NCI-H128 (cell line): ENCODE results near the gene ENPP1.
"Not testable (repeated sequence)": the region's sequence is repeated elsewhere in the genome, so short reads cannot be mapped to it uniquely, and the experiment has no call there.

Source experiments
- DNase-seq: peaks from one replicate; lab custom pipeline; 2025; ENCODE audit not compliant: unreplicated experiment; lab: John Stamatoyannopoulos, UW

Gene ENPP1

GRCh38 chr6:131911951-131912350 is 104.1 kb downstream of the ENPP1 start:
- no peak for DNase-seq

DNA sequence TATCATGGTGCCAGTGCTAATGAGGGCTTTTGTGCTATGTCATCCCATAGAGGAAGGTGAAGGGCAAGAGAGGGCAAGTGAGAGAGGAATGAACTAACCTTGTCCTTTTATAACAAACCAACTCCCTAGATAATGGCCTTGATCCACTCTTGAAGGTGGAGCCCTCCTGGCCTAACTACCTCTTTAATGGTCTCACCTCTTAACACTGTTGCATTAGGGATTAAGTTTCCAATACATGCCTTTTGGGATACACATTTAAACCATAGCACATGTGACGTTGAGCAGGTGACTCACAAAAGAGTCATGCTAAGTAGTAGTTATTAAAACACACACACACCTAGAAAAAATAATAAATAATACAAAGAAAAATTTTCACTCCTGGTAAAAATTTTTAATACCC is 106.4 kb downstream of the ENPP1 start:
- DNase-seq = no peak

- DNase-seq = no peak
Measured at GRCh38 chr6:131914967-131915751, 107.3 kb downstream of the ENPP1 start.

- DNase-seq = not testable (repeated sequence)
Measured at GRCh38 chr6:131916091-131916796, 108.4 kb downstream of the ENPP1 start.

DNA sequence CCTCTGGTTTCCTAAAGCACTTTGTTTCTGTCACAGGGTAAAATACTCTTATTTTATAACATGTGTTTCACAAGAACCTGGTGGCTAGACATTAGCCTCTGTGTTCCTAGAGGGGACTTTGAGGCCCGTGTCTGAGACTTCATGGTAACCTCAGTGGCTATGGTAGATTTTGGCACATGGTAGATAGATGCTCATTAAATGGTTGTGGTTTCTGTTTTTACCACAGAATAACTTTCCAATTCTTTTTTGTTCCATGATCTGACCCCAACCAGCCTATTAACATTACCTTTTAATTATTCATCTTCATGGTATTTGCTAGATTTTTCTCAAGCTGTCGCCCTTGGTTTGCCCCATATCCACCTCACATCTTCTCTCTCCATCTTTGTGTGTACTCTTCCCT is 109.0 kb downstream of the ENPP1 start:
- no peak for DNase-seq

DNA sequence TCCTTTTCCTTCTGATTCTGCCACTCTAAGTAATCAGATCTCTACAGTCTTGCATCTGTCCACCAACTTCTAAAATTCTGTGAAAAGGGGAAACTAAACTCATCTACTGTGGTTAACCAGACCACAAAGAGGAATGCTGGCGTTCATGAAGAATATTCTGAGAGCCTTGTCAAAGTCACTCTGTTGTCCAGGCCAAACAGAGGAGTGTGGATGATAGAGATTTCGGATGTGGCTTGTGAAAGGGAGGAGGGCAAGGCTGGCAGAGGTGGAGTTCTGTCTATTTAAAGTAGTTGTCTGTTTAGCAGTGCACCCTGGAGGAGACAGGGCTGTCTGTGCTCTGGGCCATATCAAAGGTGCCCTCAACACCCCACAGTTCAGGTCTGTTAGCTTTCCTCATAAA is 109.5 kb downstream of the ENPP1 start:
- DNase-seq = no peak

GRCh38 chr6:131917763-131918649 is 110.2 kb downstream of the ENPP1 start:
- no peak for DNase-seq

DNA sequence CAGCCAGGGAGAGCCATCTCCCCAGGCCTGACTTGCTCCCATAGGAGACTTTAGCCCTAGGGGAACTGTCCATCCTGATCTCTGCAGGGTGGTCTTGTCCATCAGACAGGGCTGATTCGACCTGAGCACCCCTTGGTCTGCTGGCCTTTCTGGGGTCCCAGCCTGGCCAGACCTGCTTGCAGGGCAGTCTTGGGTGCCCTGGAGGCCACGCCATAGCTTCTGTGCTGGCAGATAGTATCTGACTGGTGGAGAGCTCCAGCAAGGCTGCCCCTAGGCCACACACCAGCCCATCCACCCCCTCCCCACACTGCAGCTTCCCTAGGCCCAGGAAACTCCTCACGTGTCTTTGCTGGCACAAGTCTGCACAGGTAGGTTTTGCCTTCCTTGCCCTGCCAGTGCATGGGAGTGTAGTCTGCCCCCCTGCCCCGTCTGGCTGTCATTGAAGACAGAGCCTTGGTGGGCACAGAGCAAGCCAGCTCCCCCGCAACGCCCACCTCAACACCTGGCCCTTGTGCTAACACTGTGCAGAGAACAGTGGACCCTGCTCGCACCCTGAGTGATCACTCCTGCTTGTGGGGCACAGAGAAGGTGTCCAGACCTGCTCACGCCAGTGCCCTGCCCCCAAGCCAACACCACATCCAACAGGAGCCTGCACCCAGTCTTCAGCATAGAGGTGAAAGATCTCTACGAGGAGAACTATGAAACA is 111.0 kb downstream of the ENPP1 start:
- DNase-seq = no peak

DNA sequence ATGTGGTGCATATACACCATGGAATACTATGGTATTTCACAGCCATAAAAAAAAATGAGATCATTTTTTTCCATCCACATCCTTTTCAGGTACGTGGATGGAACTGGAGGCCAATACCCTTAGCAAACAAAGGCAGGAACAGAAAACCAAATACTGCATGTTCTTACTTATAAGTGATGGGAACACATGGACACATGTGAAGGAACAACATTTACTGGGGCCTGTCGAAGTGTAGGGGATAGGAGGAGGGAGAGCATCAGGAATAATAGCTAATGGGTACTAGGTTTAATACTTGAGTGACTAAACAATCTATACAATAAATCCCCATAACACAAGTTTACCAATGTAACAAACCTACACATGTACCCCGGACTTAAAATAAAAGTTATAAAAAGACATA is 112.8 kb downstream of the ENPP1 start:
- DNase-seq = no peak

- DNase-seq = no peak
Measured at GRCh38 chr6:131923356-131923755, 115.5 kb downstream of the ENPP1 start.

GRCh38 chr6:131924881-131925474 is 117.2 kb downstream of the ENPP1 start:
- no peak for DNase-seq

- DNase-seq = no peak
Measured at GRCh38 chr6:131929264-131929663, 121.4 kb downstream of the ENPP1 start.

DNA sequence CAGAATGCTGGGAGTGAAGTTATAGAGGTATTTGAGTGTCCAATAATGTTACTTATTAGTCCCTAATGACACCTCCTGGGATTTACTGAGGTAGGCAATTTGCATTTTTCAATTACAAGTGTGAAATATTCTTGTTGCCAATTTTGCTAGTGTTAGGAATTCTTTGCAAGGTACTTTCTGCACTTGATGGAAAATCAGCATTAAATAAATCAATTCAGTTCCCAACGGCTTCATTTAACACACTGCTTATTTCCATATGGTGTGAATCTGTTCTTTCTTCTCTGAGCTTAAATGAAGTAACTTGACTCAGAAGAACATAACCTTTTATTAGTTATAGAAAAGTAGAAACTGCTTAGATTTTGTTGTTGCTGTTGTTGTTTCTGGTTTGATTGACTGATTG is 122.2 kb downstream of the ENPP1 start:
- DNase-seq = no peak

DNA sequence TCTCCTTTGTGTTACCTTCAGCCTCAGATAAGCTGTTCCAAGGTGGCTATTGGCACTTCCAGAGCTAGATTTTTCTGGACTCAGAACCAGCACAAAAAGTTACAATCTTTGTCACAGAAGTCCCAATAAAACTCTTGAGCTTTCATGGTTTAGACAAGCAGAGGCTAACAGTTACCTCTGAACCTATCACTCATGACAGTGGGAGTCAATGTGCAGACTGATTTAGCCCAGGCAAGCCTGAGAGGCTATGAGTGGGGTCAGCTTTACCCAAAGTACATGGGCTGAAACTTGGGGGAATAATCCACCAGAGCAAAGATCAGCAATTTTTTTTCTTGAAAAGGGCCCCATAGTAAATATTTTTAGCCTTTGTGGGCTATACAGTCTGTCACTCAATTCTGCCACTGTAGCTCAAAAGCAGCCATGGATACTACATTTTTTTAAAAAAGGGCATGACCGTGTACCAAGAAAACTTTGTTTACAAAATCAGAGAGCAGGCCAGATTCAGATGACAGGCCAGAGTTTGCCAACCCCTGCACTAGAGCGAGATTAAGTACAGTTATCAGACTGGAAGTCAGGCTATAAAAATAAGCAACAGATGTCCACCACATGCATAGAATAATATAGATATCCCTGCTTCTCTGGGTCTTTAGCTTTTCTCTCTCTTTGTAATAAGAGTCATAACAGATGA is 123.4 kb downstream of the ENPP1 start:
- no peak for DNase-seq

DNA sequence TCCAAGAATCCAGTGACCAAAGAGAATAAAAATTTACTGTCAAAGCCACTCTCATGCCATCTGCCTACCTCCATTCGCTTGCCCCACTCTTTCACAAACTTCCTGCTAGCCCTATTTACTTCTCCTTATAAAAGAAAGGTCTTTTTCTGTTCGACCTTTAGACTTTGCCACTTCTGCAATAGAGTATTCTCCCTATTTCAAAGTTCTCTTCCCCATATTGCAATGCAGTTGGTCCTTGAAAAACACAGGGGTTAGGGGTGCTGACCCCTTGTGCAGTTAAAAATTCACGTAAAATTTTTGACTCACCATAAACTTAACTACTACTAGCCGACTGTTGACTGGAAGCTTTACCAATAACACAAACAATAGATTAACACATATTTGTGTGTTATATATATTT is 128.3 kb downstream of the ENPP1 start:
- DNase-seq = no peak

- no peak for DNase-seq
Measured at GRCh38 chr6:131937226-131937625, 129.4 kb downstream of the ENPP1 start.

DNA sequence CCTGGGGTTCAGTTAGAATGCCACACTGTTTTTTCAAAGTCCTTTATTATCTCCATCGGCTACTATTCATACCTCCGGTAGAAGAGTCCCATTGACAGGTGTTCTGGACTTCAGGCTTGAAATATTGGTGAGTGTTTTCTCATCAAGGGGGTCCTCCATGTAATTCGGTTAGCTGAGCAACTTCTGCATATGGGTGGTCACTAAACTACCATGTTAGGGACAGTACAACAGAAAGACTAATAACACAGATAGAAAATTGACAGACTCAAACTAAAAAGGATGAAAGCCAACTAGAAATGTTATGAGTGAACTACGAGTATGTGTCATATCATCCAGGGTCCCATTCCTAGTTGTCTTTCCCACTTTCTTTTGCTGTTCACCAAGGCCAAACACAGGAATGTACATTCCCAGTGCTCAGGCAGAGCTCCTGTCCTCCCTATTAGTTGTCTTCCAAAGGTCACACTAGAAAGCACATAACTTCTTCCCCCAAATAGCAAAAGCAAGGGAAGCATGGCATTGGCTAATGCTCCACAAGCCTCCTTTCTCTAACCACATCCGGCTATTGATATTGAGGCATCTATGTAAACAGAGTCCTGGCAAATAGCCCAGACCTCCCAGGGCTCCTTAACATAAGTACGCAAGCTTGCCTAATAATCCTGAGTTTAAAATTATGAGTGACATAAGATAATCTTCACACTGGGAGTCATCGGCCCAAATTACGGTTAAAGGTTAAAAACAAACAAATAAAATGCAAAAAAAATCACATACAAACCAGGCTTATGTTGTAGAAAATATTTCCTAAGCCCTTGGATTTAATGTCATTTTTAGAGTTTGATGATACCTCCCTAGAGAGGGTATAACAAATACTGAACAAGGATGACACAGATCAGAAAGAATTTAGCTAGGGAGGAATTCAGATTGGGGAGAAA is 130.1 kb downstream of the ENPP1 start:
- no peak for DNase-seq
